Posterior cingulate gyrus (tissue), 11 donors: ENCODE measurements around the gene LY6G6C.

Source experiments
- DNase-seq, 10 donors: peaks; one replicate each; pipeline versions ENCODE4 v3.0.0 to v3.0.0-alpha.2; 2020 to 2021; ENCODE audit warnings: mixed read lengths in 3 of 10
- intact Hi-C: fragments of 100-400 bp; cut with DNase I; formaldehyde crosslinking; loops from one replicate; pipeline ENCODE4 v1.15.1; 2023

The LY6G6C gene

DNA sequence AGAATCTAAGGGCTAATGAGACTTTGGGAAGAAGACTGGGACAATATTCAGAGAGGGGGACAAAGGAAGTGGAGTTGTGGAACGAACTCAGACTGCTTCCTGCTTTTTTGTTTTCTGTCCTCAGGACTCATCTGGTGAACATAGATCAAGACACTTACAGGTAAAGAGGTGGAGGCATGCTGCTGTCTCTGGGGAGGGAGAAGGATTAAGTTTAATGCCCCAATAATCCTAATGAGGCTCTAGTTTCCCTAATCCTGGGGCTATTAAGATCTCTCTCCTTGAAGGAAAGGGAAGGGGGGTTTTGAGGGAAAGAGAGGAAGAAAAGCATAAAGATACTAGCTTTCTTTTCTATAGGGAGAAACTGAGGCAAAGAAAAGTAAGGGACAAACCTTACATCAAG lies 22.9 kb upstream of the LY6G6C start:
- intact Hi-C loops: no loop called here
- no peak for DNase-seq

DNA sequence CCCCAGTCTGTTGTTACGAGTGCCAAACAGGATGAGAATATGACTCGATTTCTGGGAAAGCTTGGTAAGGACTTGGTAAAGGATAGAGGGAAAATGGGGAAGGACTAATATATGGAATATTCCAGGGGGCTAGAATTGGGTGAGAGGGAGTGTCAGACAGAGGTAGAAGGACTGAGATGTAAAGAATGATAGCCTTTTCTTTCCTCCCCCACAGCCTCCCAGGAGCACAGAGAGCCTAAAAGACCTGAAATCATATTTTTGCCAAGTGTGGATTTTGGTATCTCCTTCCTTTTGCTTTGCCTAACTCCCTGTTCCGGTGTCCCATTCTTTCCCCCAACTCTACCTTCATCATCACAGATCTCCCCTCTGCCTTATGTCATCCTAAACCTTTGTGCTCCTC lies 21.3 kb upstream of the LY6G6C start:
- intact Hi-C loops: no loop called here
- DNase-seq: no peak

DNA sequence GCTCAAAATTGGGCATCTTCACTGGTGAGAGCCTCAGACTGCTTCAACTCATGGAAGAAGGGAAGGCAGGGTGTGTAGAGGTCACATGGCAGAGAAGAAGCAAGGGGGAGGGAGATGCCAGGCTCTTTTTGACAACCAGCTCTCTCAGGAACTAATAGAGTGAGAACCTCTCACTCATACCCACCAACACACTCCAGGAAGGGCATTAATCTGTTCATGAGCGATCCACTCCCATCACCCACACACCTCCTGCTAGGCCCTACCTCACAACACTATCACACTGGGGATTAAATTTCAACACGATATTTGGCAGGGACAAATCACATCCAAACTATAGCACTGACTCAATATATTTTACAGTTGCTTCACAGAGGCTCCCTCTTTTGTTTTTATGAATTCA lies 20.3 kb upstream of the LY6G6C start:
- intact Hi-C loops: no loop called here
- peak in 1 of 10 donors; percentile 8 for DNase-seq

DNA sequence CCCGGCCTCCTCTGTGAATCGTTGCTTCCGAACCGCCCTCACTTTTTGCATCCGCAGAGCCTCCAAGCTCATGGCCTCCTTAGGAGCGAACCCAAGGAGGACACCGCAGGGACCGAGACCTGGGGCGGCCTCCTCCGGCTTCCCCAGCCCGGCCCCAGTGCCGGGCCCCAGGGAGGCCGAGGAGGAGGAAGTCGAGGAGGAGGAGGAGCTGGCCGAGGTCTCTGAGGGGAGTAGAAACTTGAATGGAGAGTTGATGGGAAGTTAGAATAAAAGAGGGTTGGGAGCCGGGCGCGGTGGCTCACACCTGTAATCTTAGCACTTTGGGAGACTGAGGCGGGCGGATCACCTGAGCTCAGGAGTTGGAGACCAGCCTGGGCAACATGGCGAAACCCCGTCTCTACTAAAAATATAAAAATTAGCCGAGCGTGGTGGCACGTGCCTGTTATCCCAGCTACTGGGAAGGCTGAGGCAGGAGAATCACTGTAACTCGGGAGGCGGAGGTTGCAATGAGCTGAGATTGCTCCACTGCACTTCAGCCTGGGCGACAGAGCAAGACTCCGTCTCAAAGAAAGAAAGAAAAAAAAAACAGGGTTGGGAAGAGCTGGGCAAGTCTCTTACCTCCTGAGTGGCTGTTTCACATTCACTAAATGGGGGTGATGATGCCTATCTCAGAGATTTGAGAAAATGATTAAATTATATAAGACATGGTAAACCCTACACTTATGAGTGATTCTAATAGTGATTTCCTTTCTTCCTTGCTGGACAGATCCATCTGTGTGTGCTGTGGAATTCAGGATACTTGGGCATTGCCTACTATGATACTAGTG lies 19.1 kb upstream of the LY6G6C start:
- DNase-seq: no peak
- intact Hi-C loops: no loop called here

DNA sequence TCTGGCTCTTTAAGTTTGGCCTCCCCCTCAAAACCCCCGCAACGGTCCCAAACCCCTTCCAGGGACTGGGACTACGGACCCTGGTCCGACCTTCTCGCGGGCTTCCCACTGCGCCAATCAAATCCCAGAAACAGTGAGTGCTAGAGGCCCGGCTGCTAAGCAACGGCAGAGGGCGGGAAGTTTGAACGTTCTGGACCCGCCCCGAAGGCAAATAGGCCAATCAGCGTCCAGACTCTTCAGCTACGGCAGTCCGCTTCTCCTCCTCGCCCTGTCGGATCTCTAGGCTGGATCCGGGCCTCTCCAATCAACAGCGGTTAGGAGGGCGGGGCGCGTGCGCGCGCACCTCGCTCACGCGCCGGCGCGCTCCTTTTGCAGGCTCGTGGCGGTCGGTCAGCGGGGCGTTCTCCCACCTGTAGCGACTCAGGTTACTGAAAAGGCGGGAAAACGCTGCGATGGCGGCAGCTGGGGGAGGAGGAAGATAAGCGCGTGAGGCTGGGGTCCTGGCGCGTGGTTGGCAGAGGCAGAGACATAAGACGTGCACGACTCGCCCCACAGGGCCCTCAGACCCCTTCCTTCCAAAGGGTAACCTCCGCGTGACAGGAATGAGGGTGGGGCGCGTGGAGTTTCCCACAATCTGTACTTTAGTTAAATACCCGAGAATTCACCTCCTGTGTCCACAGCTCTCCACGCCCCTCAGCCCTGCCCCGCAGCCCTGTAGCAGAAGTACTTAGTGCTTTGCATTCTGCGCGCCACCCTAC lies 18.3 kb upstream of the LY6G6C start, which contains the start of gene MSH5:
MSH5 (plus strand) TSS at position 367 of the 758 bp plus-strand sequence. CDS start 462 bp downstream, outside the sequence.
- intact Hi-C loops: loop anchor here (10.0 kb wide), 1 partner anchor 55 kb away; the partner anchor contains the start of gene VARS1
- peak; percentile 95 to 100 (median 98) for DNase-seq

DNA sequence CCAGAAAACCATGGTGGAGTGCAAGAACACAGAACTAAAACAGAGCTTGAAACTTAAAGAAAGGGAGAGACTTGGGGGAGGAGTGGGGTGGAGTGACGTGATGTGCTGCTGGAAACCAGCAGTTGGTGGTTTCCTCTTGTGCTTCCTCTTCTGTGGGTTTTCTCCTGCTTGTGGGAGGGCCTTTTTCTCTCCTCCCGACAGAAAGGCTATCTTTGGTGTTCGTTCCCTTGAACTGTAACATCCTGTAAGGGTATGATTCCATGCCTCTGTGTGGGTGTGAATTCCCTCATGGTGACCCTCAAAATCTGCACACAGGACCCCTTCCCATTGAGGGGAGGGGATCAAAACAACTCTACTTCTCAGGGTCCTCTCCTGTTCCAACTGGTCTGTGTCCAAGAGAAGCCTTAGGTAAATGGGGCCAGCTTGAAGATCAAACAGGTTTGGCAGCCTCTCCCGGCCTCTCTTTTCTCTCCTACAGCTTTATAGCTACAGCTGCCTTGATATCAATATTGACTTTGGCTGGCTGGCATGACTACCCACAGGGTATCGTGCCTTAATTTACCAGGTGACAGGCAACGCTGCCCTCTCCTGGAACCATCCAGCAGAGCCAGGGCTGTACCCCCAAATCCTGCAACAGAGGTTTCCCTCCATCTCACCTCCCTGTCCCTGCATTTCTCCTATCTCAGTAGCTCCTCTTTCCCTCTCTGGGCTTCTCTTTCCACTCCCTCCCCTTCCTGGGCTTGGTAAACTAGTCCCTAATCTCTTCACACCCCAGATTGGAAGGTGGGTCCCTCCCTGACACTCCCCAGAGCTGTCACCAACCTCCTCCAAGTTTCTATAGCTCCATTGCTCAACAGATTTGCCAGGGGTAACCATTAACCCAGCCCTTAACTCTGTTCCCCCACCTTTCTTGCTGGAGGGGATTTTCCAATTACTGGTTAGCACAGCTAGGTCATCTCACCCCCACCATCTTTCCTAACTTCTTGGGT lies 16.7 kb upstream of the LY6G6C start:
- DNase-seq: no peak
- intact Hi-C loops: loop anchor here (10.0 kb wide), 1 partner anchor 57 kb away; the partner anchor contains the start of gene VARS1

DNA sequence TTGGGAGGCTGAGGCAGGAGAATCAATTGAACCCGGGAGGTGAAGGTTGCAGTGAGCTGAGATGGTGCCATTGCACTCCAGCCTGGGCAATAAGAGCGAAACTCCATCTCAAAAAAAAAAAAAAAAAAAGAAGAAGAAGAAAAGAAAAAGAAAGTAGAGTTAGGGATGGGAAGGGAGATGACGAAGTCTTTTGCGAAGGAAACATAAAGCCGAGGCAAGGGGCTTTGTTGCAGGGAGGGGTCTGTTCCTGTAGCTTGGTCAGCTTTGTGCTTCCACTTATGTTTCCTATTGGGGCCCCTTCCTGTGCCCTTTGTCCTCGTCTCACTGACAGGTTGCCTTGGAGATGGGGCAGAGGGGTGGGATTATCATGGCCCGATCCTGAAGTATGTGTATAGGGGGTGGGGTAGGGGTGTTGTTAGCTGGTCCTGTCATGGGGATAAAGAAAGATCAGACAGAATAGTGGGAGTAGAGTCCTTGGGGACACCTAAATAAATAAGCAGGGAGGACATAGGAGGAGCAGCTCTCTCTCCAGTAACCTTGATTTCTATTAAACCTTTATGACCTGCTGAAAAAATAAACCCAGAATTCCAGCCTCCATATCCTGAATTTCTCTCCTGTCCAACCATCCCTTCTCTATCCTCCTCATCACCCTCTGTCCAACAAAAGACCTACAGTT lies 15.9 kb upstream of the LY6G6C start:
- intact Hi-C loops: loop anchor here (10.0 kb wide), 1 partner anchor 57 kb away; the partner anchor contains the start of gene VARS1
- peak in 1 of 10 donors; percentile 9 for DNase-seq

DNA sequence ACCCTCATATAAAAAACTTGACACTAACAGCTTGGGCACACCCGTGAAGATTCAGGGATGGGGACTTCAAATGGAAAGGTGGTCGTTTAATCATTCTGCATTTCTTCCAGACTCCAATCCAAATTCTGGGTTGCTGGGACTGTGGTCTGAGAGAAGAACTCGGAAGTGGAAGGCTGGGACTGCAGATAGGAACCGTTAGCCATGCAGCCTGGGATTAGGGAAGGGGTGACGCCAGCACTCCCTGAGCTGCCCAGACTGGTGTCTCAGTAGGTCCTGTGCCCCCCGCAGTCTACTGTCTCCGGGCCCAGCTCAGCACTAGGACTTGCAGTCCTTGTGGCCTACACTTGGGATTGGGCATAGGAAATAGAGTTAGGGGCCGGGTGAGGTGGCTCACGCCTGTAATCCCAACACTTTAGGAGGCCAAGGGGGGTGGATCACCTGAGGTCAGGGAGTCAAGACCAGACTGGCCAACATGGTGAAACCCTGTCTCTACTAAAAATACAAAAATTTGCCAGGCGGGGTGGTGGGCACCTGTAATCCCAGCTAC lies 15.3 kb upstream of the LY6G6C start:
- intact Hi-C loops: loop anchor here (10.0 kb wide), 1 partner anchor 58 kb away; the partner anchor contains the start of gene VARS1
- no peak for DNase-seq

DNA sequence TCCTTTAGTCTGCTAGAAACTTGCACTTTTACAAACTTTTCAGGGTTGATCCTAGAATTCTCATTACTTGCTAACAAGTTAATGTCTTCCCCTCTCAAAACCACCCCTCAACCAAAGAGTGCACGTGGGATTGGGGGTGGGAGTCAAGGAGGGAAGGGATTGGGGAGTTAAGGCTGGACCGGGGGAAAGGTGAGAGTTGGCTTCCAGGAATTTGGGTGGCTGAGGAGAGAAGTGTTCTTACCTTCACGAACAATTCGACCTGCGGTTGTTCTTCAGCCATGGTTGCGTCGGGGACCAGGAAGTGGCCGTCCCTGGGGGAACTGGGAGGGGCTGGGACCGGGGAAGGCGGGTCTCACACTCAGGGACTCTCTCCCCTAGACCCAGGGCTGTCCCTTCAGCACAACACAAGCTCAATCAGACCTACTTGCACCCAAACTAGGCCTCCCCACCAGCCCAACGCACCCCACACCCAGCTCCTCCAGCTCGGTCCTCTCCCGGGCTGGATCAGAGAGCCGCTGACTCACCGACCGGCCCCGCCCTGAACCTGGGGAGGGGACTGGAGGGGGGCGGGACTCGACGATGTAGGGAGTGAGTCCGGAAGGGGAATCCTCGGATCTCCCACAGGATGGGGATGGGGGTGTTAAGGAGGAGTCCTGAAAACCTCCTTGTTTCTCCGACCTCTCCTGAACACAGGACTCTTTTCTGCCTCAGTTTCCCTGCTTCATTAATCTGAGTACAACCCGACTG lies 14.6 kb upstream of the LY6G6C start, which contains the start of gene CLIC1:
CLIC1 (minus strand) TSS at position 510 of the 747 bp plus-strand sequence; CDS start at position 280, 230 bp downstream.
- intact Hi-C loops: loop anchor here (10.0 kb wide), 1 partner anchor 59 kb away; the partner anchor contains the start of gene VARS1
- peak in 2 of 10 donors; percentile 26 to 81 for DNase-seq

DNA sequence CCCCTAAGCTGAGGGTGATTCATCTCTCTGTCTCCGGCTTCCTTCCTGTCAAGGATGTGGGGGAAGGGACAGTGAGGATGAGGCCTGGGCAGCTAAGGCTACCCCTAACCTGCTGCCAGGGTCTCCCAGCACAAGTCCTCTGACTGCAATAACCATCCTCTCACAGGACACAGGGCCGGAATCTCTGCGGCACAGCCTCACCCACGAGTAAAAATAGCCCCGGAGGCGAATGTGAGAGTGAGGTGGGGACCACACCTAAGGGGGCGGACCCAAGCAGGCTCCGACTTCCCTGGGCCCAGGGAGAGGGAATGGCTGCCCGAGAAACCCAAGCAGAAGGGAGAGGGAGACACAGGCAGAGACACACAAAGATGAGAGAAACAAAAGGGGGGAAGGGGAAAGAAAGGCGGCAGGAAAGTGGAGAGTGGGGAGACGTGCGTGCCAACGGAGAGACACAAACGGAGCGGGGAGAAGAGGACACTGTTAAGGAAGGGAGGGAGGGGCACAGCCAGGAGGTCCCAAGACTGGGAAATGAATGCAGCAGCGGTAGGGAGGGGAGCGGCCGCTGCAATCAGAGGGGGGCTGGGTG lies 13.4 kb upstream of the LY6G6C start:
- intact Hi-C loops: loop anchor here (10.0 kb wide), 1 partner anchor 60 kb away; the partner anchor contains the start of gene VARS1
- DNase-seq: peak in 1 of 10 donors; percentile 70

DNA sequence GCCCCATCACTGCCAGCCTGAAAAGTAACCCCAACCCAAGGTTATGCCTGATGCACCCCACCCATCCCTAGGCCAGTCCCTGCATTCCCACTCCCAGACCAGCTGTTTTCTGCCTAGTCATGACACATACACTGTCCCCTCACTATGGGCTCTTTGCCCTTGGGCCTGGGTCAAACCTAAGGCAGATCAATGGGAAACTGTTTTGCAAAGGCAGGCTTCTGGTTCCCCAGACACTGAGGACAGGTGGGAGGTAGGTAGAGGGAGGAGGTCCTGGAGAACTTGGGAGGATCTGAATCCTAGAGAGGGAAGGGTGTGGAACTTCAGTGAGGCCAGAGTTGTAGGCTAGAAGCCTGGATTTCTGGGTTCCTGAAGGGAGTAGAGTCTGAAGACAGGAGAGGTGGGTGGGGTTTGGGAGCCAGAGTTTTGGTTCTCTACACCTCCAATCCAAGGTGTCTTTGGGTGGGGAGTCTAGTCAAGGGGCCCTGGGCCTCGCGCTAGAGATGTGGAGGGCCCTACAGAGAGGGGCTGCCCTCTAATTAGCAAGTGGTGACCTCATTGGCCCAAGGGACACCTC lies 12.8 kb upstream of the LY6G6C start:
- intact Hi-C loops: loop anchor here (10.0 kb wide), 1 partner anchor 60 kb away; the partner anchor contains the start of gene VARS1
- DNase-seq: peak in 1 of 10 donors; percentile 11

DNA sequence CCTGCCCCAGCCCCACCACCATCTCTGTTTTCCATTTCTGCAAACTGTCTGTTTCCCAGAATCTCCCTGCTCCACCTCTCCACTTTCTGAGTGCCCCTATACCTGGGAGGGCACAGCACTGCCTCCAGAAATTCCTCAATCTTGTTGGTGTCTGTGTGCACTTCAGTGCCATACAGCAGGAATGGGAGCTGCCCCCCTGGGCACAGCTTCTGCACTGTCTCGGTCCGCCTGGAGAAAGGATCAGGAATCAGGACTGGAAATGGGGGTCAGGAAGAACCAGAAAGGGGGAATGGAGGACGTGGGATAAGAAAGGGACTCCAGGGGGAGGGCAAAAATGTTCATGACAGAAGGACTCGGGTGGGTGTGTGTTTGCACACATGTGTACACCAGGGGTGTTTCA lies 12.2 kb upstream of the LY6G6C start:
- peak in 1 of 10 donors; percentile 56 for DNase-seq
- intact Hi-C loops: loop anchor here (10.0 kb wide), 1 partner anchor 61 kb away; the partner anchor contains the start of gene VARS1

DNA sequence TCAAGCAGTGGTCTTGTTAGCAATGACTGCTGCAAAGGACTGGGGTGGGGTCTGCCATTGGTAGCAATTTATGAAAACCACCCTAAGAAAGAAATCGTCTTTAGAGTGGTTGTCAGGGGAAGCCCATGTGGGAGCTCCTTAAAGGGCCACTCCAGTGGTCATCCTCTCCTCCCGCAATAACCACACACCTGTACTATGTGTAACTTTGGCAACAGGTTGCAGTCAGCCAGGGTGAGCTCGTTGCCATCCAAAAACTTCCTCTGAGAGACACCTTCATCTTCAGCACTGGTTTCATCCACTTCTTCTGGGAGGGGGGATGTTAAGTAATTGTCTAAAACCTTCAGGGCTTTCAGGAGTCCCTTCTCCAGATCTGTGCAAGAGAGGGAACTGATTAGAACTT lies 10.5 kb upstream of the LY6G6C start:
- DNase-seq: no peak
- intact Hi-C loops: loop anchor here (10.0 kb wide), 1 partner anchor 63 kb away; the partner anchor contains the start of gene VARS1

DNA sequence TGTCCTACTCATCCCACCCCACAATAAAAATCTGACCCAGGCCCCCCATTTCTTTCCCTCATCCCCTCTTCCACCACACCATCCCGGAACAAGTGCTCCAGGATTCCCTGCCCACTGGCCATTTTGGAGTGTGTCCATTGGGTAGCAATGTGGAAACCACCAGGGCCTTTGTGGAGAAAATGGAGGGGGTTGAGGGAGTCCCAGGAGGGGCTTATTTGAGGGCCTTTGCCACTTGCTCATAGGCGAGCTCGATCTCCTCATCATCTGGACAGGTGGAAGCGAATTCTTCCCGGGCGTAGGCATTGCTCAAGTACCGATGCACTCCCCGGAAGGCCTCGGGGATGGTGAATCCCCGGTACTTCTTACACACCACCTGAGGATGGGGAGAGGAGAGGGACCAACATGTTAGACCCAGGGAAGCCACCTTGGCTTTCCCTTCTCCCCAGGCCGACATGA lies 9.1 kb upstream of the LY6G6C start:
- intact Hi-C loops: loop anchor here (10.0 kb wide), 1 partner anchor 64 kb away; the partner anchor contains the start of gene VARS1
- DNase-seq: peak in 1 of 10 donors; percentile 37

DNA sequence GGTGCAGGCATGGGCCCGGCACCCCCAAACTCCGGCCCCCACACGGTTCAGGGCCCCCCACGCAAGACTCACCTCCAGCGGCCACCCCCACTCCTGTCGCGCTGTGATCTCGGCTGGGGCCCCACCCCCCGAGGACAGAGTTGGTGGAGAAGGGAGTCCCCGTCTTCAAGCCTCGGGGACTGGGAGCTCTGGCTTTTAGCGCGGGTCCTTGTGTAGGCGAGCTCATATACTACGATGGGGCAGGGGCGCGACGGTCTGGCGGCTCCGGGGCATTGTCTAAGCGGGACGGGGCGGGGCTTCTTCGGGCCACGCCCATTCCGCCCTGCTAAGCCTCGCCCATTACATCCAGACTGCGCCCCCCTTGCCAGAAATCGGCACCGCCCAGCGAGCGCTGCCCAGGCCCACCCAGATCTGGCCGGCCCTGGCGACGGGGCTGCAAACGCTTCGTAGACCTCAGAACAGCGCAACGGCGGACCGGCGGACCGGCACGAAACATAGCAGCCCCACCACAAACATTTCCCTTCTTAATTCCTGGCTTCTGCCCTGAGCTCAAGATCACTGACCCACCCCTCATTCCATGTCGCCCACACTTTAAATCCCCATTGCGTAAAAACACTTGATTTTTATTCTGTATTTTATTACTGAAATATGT lies 8.6 kb upstream of the LY6G6C start:
- intact Hi-C loops: loop anchor here (5.0 to 10.0 kb wide), 2 partner anchors 65 to 102 kb away; partner anchors contain the start of gene VARS1
- peak; percentile 43 to 94 (median 60) for DNase-seq

DNA sequence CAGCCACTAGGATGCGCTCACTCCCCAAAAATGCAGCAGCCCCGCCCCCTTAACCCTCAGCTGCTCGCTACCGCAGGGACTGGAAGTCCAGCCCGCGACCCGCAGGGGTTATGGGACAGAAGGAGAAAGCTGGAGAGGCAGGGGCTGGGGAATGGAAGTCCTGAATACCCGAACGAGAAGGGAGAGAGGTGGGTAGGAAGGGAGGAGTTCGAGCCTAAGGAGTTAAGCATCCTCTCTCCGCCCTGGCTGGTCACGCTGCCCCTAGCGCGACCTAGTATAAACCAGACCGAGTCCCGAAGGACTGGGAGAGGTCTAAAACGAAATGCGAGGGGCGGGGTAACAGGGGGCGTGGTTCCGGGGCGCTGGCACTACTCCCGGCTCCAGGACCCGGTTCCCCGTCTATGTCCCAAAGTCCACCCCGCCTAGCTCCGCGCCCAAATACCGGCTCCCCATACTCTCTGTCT lies 8.0 kb upstream of the LY6G6C start:
- intact Hi-C loops: loop anchor here (5.0 kb wide), 1 partner anchor 103 kb away; no protein-coding TSS in a partner anchor
- DNase-seq: peak; percentile 44 to 96 (median 74)
